ENCODE measurements around the gene PTPRG. TPM values are rescaled to one million over a fixed set of nuclear protein-coding genes. Genes with fewer than 3 reads are reported as not detected.
"Not testable (repeated sequence)": the region's sequence is repeated elsewhere in the genome, so short reads cannot be mapped to it uniquely, and the experiment has no call there.

The PTPRG gene
- total RNA-seq, 2 donors from 2014 or later, result 23.9 to 31.6 TPM

DNA sequence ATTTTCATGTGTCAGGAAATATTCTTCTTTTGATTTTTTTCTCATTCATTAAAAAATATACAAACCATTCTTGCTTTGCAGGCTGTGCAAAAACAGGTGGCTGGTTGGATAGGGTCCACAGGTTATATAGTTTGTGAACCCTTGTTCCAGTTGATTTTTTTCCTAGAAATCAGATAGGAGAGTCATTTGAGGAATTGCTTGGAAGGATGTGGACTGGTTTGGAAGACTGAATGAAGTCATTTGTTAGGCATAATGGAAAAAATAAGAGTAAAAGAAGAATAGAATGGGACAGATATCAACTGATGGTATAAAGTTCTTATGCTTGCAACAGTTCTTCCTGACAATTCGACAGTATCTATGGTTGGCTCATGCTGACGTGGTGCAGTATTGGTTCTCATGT lies 189.4 kb downstream of the PTPRG start:
- 78 to 80% methylated on average over 2 of the region's 2 CpGs for WGBS, 2 donors
- TF ChIP-seq, protein P1, sequence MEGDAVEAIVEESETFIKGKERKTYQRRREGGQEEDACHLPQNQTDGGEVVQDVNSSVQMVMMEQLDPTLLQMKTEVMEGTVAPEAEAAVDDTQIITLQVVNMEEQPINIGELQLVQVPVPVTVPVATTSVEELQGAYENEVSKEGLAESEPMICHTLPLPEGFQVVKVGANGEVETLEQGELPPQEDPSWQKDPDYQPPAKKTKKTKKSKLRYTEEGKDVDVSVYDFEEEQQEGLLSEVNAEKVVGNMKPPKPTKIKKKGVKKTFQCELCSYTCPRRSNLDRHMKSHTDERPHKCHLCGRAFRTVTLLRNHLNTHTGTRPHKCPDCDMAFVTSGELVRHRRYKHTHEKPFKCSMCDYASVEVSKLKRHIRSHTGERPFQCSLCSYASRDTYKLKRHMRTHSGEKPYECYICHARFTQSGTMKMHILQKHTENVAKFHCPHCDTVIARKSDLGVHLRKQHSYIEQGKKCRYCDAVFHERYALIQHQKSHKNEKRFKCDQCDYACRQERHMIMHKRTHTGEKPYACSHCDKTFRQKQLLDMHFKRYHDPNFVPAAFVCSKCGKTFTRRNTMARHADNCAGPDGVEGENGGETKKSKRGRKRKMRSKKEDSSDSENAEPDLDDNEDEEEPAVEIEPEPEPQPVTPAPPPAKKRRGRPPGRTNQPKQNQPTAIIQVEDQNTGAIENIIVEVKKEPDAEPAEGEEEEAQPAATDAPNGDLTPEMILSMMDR (IDR thresholded peaks at IDR 0.05), result no peak
- TF ChIP-seq POLR2A (IDR thresholded peaks at IDR 0.05), result no peak

DNA sequence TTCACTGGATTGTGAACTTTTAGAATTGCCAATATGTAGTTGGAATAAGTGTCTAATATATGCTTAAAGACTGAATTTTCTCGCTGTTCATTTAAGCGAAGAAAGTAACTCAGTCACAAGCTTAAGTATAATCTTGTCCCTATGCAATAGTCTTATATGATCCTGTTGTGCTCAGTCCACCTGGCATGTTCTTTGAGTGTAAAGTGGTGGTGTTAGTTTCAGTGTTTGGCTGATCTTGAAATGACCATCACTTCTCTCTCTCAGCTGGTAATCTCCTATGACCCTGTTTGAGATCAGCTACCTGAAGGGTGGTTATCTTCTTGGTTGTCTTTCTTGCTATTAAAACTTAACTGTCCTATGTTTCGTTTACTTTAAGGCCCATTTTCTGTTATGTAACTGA lies 197.5 kb downstream of the PTPRG start:
- ATAC-seq (no peak), DNase-seq (no peak)
- Histone ChIP-seq H3K27ac (no peak overlapping the region), H3K4me1 (no peaks in the 10 kb centered on the region), H3K36me3 (replicated peaks in 1 of 2; ENCODE audit: insufficient read depth in 1 of 2, low read depth in 2 of 2) (no peaks in the 10 kb centered on the region), H3K9me3 (no peaks in the 10 kb centered on the region), H3K27me3 (no peaks in the 10 kb centered on the region), H3K4me3 (no peak overlapping the region)
- TF ChIP-seq POLR2A (IDR thresholded peaks at IDR 0.05), result no peak
- TF ChIP-seq, protein P1 (IDR thresholded peaks at IDR 0.05), result no peak
- intact Hi-C loops (cut with DNase I), result no loop called here
- 91 to 92% methylated on average over 3 of the region's 3 CpGs for WGBS, 2 donors

More for the DNA sequence above, 189.4 kb downstream of the PTPRG start:
- DNase-seq (no peak), ATAC-seq (no peak)
- Histone ChIP-seq H3K36me3 (replicated peaks in 1 of 2; ENCODE audit: insufficient read depth in 1 of 2, low read depth in 2 of 2) (no peaks in the 10 kb centered on the region), H3K27ac (no peak overlapping the region), H3K4me1 (no peaks in the 10 kb centered on the region), H3K9me3 (no peaks in the 10 kb centered on the region), H3K4me3 (no peak overlapping the region), H3K27me3 (no peaks in the 10 kb centered on the region)
- intact Hi-C loops (cut with DNase I), result no loop called here

- H3K27me3 ChIP-seq; intact Hi-C loops (cut with DNase I); H3K27ac ChIP-seq; ATAC-seq; H3K36me3 ChIP-seq (replicated peaks in 1 of 2; ENCODE audit: insufficient read depth in 1 of 2, low read depth in 2 of 2); H3K4me3 ChIP-seq; H3K9me3 ChIP-seq; H3K4me1 ChIP-seq; DNase-seq: not testable (repeated sequence)
- WGBS, 2 donors, result 91 to 98% methylated on average over 2 of the region's 2 CpGs
These were observed 199.4 kb downstream of the PTPRG start for GRCh38 chr3:61760783-61761182.

DNA sequence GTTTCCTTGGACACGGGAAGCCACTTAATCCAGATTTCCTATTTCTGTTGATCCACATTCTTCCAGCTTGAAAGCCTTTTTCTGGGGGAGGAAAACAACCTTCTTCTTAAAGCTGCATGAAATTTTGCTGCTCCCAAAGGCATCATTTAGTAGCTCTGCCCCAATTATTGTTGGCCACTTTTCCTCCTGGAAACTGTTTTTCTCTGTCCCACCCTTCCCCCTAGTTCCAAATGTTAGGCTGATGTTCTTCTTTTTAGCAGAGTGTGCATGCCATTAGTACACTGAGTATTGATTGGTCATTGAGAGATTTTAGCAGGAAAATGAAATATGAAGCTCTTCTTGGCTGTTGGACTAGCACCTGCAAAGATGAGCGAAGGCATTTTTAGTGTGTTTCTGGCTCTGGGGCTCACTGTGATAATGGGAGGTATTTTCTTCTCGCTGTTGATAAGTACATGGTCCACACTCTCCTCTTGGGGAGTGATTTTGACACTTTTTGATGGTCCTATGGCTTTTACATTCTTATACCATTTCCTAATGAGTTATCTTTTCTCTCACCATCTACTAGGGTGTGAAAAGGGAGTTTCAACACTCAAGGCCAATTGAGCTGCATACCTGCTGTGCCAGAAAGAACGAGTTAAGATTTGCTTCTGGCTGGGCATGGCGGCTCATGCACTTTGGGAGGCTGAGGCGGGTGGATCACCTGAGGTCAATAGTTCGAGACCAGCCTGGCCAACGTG lies 200.5 kb downstream of the PTPRG start:
- H3K9me3 ChIP-seq, result no peaks in the 10 kb centered on the region
- no peaks in the 10 kb centered on the region for H3K4me1 ChIP-seq
- H3K36me3 ChIP-seq (replicated peaks in 1 of 2; ENCODE audit: insufficient read depth in 1 of 2, low read depth in 2 of 2), result no peaks in the 10 kb centered on the region
- intact Hi-C loops (cut with DNase I), result no loop called here
- no peak overlapping the region for H3K4me3 ChIP-seq
- DNase-seq, result no peak
- no peaks in the 10 kb centered on the region for H3K27me3 ChIP-seq
- WGBS, 2 donors, result 81% methylated on average over 8 of the region's 8 CpGs
- no peak overlapping the region for H3K27ac ChIP-seq
- no peak for TF ChIP-seq POLR2A (IDR thresholded peaks at IDR 0.05)
- TF ChIP-seq, protein P1 (IDR thresholded peaks at IDR 0.05), result no peak
- no peak for ATAC-seq

DNA sequence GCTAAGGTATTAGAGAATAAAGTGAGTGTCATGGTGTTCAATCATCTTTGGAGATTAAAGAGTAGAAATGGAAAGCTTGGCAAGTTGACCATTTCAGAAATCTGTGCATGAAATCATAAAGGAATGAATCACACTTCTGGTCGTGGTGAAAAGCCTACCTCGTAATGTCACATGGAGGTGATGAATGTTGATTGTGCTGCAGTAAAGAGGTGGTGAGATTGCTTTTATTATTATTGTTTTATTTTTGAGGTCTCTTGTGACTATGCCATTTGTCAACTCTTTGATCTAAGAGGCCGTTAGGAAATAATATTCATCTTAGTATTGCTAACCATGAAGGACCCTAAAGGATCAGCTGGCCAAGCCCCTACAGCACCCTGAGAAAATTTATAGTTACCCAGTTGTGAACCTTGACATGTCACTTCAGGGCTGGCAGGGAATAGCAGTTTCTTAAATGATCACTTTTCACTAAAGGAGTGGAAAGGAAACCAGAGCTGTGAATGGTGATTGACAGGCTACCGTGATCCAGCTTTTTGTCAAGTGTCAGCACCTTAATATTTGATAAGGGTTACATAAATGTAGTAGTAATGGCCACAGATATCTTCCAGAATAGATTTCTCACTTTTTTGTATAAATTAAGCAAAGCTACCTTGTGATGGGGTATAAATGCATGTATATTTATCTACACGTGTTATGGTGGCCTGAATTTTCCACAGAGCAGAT lies 203.9 kb downstream of the PTPRG start:
- no peaks in the 10 kb centered on the region for H3K9me3 ChIP-seq
- H3K4me1 ChIP-seq, result no peaks in the 10 kb centered on the region
- no peak for DNase-seq
- 81 to 84% methylated on average over 5 of the region's 5 CpGs for WGBS, 2 donors
- no peaks in the 10 kb centered on the region for H3K36me3 ChIP-seq (replicated peaks in 1 of 2; ENCODE audit: insufficient read depth in 1 of 2, low read depth in 2 of 2)
- no peak overlapping the region for H3K27ac ChIP-seq
- no peak for TF ChIP-seq POLR2A (IDR thresholded peaks at IDR 0.05)
- TF ChIP-seq, protein P1 (IDR thresholded peaks at IDR 0.05), result no peak
- ATAC-seq, result no peak
- H3K27me3 ChIP-seq, result no peaks in the 10 kb centered on the region
- intact Hi-C loops (cut with DNase I), result no loop called here
- H3K4me3 ChIP-seq, result no peak overlapping the region

Measured in body of pancreas (tissue), 4 donors.